Measurements from ENCODE around the gene SELENOP. TPM values are rescaled to one million over a fixed set of nuclear protein-coding genes. Genes with fewer than 3 reads are reported as not detected.

Gene SELENOP, protein sequence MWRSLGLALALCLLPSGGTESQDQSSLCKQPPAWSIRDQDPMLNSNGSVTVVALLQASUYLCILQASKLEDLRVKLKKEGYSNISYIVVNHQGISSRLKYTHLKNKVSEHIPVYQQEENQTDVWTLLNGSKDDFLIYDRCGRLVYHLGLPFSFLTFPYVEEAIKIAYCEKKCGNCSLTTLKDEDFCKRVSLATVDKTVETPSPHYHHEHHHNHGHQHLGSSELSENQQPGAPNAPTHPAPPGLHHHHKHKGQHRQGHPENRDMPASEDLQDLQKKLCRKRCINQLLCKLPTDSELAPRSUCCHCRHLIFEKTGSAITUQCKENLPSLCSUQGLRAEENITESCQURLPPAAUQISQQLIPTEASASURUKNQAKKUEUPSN
- total RNA-seq (ENCODE audit: low replicate concordance) = 65.5 and 96.2 TPM in 2 replicates
- long read RNA-seq, transcript SELENOP-214 (5 exons, 2,243 nt) = major isoform, 550 of 623 reads
- long read RNA-seq, transcript SELENOP-209 (6 exons, 1,853 nt) = minor isoform, 13 of 623 reads
- long read RNA-seq, transcript SELENOP-208 (6 exons, 787 nt) = minor isoform, 7 of 623 reads
- long read RNA-seq, partial matches to known transcripts = 16 of 623 reads
- long read RNA-seq, other reads (novel, unspliced or antisense) = 24 of 623 reads

DNA sequence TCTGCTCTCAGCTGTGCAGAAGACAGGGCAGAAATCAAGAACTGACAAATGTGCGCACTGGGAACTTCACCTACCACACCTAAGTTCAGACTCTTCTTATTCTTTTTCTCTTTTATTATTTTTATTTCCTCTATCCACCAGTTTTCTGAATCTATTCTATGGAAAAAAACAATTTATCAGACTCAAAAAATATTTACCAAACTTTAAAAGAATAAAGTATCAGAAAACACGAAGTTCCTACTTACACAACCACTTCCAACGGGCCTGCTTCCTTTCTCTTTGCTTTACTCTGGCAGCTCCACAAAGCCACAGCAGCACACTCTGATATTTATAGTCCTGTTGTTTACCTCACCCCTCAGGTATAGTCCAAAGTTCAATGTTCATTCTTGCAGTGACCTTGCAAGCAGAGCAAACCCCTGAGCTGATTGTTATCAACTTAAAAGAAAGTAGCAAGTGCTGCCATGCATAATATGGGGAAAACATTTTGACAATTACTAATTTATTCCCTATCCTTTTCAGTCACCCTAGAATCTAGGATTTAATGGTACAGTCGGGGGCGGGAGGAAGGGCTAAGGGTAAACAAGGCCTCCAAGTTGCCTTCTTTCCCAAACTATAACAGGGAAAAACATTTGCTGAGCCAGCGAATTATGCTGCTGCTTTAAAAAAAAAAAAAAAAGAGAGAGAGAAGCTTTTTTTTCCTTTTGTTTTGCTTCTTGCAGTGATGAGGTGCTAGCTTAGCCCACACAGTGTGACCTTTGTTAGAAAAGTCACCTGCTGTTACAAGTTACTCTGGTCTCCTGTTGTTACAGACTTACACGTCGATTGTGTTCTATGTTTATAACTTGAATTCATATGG is at the start of gene SELENOP:
Gene SELENOP (minus strand): TSS at position 302 of the 856 bp plus-strand sequence. CDS start 3,539 bp downstream, outside the sequence.
- Mint-ChIP-seq H3K36me3 (no peaks in the 10 kb centered on the region), H3K4me1 (ENCODE audit: unreplicated experiment) (peaks cover 24% of the 10 kb centered on the region), H3K9me3 (no peaks in the 10 kb centered on the region), H3K27me3 (no peaks in the 10 kb centered on the region), H3K4me3 (peak within 1 kb of the TSS; percentile 87), H3K27ac (peak within 1 kb of the TSS; percentile 83)
- TF ChIP-seq, protein P1, sequence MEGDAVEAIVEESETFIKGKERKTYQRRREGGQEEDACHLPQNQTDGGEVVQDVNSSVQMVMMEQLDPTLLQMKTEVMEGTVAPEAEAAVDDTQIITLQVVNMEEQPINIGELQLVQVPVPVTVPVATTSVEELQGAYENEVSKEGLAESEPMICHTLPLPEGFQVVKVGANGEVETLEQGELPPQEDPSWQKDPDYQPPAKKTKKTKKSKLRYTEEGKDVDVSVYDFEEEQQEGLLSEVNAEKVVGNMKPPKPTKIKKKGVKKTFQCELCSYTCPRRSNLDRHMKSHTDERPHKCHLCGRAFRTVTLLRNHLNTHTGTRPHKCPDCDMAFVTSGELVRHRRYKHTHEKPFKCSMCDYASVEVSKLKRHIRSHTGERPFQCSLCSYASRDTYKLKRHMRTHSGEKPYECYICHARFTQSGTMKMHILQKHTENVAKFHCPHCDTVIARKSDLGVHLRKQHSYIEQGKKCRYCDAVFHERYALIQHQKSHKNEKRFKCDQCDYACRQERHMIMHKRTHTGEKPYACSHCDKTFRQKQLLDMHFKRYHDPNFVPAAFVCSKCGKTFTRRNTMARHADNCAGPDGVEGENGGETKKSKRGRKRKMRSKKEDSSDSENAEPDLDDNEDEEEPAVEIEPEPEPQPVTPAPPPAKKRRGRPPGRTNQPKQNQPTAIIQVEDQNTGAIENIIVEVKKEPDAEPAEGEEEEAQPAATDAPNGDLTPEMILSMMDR (conservative IDR thresholded peaks at IDR 0.05) = no peak
- DNase-seq (ENCODE audit: extremely low spot score, unreplicated experiment) = no peak

DNA sequence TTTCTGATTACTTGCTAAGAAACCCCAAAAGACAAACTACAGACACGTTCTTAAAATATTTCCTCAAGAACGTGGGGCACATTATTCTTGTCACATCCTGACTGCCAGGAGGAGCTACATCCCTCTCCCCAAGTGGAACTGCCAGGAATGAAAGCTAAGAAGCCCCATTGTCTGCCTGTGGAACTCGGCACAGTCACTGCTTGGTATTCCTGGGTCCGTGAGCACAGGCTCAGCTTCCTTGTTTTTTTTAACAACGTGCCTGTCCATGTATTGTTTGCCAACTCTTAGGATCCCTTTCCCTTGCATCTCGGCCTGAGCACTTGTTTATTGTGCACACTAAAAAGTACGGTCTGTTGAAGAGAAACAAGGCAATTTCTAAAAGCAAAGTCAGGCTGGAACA is 47.0 kb upstream of the SELENOP start:
- Mint-ChIP-seq H3K36me3 (no peaks in the 10 kb centered on the region), H3K27me3 (no peaks in the 10 kb centered on the region), H3K9me3 (peaks cover 7% of the 10 kb centered on the region), H3K27ac (no peak overlapping the region), H3K4me3 (no peak overlapping the region), H3K4me1 (ENCODE audit: unreplicated experiment) (no peaks in the 10 kb centered on the region)
- TF ChIP-seq, protein P1 (conservative IDR thresholded peaks at IDR 0.05) = no peak
- no peak for DNase-seq (ENCODE audit: extremely low spot score, unreplicated experiment)

DNA sequence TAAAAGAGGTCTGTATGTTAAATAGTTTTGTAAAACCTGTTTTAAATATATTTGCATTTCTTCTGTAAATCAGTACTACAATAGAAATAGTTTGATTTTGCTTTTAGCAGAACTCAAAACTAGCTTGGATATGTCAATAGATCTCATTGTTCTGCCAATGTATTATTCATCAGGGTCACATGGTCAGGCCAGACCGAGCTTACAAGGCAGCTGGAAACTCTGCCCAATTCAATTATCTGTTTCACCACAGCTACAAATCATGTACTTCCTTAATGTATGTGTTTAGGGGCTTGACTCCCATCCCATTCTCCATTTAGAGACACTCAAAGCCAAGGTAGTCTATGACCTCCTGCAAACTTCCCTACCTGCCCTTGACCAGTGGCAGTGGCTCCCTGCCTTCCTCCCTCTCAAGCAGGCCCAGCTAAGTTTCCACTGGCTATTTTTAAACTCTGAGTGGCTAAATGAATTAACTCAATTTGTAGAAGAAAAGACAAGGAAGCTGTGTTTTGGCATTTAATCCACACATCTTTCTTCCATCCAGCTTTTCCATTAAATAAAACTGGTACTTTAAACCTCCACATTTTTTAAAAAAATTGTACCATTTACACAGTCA is 46.4 kb upstream of the SELENOP start:
- TF ChIP-seq, protein P1 (conservative IDR thresholded peaks at IDR 0.05) = no peak
- no peak for DNase-seq (ENCODE audit: extremely low spot score, unreplicated experiment)
- Mint-ChIP-seq H3K4me1 (ENCODE audit: unreplicated experiment) (no peaks in the 10 kb centered on the region), H3K9me3 (peaks cover 7% of the 10 kb centered on the region), H3K4me3 (no peak overlapping the region), H3K27me3 (no peaks in the 10 kb centered on the region), H3K27ac (no peak overlapping the region), H3K36me3 (no peaks in the 10 kb centered on the region)

DNA sequence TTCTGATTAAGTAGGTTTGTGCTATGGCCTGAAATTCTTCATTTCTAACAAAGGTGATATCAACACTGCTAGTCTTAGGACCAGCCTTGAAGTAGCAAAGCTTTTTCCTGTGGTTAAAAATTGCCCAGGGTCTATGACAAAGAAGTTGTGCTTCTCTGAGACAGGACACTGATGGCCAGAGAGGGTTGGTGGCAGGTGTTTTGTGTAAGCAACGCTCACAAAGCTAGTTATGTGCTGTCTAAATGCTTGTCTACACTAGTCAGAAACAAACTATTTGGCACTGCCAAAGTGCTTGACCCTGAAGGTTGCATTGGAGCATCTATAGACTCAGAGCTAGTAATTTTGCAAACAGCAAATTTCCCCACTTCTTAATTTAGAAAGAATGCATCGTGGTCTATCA is 44.1 kb upstream of the SELENOP start:
- Mint-ChIP-seq H3K36me3 (no peaks in the 10 kb centered on the region), H3K27ac (no peak overlapping the region), H3K4me1 (ENCODE audit: unreplicated experiment) (no peaks in the 10 kb centered on the region), H3K9me3 (peaks cover 3% of the 10 kb centered on the region), H3K4me3 (no peak overlapping the region), H3K27me3 (no peaks in the 10 kb centered on the region)
- no peak for DNase-seq (ENCODE audit: extremely low spot score, unreplicated experiment)
- TF ChIP-seq, protein P1 (conservative IDR thresholded peaks at IDR 0.05) = no peak

DNA sequence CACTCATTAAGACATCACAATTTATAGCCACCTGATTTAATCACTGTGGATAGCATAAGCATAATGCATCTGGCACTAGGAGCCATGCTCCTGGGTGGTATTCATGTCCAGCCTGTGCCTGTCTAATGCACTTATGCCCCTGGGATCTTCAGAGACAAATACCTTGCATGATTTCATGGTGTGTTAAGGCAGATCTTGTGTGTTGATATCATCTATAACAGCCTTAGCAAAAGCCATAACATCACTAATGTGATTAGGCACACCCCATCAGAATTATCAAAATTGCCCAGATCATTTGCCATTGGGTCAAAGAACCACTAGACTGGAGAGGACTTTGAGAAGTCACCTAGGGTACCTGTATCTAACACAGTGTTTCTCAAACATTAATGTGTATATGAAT is 43.7 kb upstream of the SELENOP start:
- no peak for DNase-seq (ENCODE audit: extremely low spot score, unreplicated experiment)
- no peaks in the 10 kb centered on the region for H3K4me1 Mint-ChIP-seq (ENCODE audit: unreplicated experiment)
- H3K36me3 Mint-ChIP-seq = no peaks in the 10 kb centered on the region
- H3K27me3 Mint-ChIP-seq = no peaks in the 10 kb centered on the region
- TF ChIP-seq, protein P1 (conservative IDR thresholded peaks at IDR 0.05) = no peak
- no peak overlapping the region for H3K4me3 Mint-ChIP-seq
- no peak overlapping the region for H3K27ac Mint-ChIP-seq
- H3K9me3 Mint-ChIP-seq = no peaks in the 10 kb centered on the region

Data from type B pancreatic cell (in vitro differentiated cells).